SK-N-MC (cell line): Measurements from ENCODE around the gene PTPRM.

Source experiments
- EZH2 ChIP-seq: fragments of 200-600 bp; sonication (generic); IDR thresholded peaks from one replicate; pipeline ENCODE4 v1.6.1; 2017; ENCODE audit warnings: antibody characterized with exemption
- FOXP2 ChIP-seq: optimal IDR thresholded peaks from 2 replicates; pipeline ENCODE3; 2011; ENCODE audit warnings: mild to moderate bottlenecking, moderate library complexity; ENCODE audit not compliant: insufficient read depth; ENCODE audit errors: extremely low read length, control extremely low read depth
- POLR2AphosphoS5 ChIP-seq: IDR thresholded peaks from 2 replicates; pipeline ENCODE4 v1.6.1; 2012; ENCODE audit warnings: mild to moderate bottlenecking, low read depth, low read length, borderline replicate concordance

DNA sequence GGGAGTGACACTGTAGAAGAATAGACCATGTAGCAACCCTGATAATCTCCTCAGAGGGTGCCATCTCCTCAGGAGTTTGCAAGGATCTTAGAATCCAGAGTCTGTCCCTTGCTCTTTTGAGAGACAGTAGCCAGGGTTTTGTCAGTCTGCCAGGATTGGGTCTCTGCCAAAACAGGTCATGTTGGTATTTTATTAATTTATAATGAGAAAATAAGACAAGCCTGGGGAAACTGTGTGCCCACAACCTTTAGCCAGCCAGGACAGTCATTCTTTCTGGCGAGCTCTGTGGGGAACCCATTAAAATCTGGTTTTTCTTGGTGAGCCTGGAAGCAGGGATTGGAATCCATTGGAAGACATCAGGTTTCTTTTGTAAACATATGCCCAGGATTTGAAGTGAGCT lies 78.6 kb downstream of the PTPRM start:
- TF ChIP-seq POLR2AphosphoS5 (no peak), EZH2 (no peak), FOXP2 (no peak)
